GM12873 (cell line): ENCODE data around the gene BACE1.

ENCODE experiments used
- TF ChIP-seq, protein P1 (sequence below): IDR thresholded peaks from 2 replicates; pipeline ENCODE4 v1.5.1; 2012; ENCODE audit warnings: low read depth, mild to moderate bottlenecking, moderate library complexity, low read length, control low read depth; ENCODE audit not compliant: insufficient read depth; ENCODE audit errors: missing control alignments

Gene BACE1

DNA sequence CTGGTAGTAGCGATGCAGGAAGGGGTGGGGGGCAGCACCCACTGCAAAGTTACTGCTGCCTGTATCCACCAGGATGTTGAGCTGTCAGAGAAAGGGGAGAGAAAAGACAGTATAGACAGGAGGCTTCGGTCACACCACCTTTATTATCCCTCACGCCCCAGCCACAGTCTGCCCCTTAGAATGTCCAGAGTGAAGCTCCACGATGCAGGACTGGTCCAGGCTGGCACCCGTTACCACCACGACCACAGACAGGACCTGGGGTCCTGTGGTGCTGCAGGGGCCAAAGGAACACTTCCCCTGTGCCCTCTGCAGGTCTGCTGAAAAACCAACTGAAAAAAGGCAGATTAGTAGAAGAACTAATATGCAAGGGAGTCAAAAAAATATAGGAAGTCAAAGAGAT, 19.2 kb downstream of the BACE1 start:
- TF ChIP-seq, protein P1, sequence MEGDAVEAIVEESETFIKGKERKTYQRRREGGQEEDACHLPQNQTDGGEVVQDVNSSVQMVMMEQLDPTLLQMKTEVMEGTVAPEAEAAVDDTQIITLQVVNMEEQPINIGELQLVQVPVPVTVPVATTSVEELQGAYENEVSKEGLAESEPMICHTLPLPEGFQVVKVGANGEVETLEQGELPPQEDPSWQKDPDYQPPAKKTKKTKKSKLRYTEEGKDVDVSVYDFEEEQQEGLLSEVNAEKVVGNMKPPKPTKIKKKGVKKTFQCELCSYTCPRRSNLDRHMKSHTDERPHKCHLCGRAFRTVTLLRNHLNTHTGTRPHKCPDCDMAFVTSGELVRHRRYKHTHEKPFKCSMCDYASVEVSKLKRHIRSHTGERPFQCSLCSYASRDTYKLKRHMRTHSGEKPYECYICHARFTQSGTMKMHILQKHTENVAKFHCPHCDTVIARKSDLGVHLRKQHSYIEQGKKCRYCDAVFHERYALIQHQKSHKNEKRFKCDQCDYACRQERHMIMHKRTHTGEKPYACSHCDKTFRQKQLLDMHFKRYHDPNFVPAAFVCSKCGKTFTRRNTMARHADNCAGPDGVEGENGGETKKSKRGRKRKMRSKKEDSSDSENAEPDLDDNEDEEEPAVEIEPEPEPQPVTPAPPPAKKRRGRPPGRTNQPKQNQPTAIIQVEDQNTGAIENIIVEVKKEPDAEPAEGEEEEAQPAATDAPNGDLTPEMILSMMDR = no peak

GRCh38 chr11:117295438-117296137, 20.5 kb downstream of the BACE1 start:
- TF ChIP-seq, protein P1 = no peak

GRCh38 chr11:117292616-117293015, 23.4 kb downstream of the BACE1 start:
- TF ChIP-seq, protein P1 = no peak

DNA sequence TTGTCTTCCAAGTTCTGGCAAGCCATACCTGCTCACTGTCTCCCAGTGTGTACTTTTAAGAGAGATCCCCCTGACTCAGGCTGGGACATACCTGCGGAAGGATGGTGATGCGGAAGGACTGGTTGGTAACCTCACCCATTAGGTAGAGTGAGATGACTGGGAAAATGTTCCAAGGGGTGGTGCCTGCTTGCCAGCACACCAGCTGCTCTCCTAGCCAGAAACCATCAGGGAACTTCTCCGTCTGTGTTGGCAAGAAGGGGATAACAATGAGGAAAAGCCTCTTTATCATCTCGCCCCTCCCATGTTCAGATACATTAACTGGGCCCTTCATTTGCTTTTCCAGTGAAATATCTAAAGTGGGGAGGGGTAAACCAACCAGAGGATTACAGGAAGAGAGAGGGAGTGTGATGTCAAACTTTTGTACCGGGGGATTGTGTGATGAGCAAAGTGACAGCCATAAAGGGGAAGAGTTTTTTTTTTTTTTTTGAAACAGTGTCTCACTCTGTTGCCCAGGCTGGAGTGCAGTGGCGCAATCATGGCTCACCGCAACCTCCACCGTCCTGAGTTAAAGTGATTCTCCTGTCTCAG, 25.2 kb downstream of the BACE1 start, which contains the start of gene BACE1-AS:
BACE1-AS (plus strand) TSS at position 538 of the 588 bp plus-strand sequence.
- TF ChIP-seq, protein P1 = no peak

GRCh38 chr11:117289795-117290194, 26.3 kb downstream of the BACE1 start:
- TF ChIP-seq, protein P1 = no peak

GRCh38 chr11:117287668-117288067, 28.4 kb downstream of the BACE1 start:
- TF ChIP-seq, protein P1 = no peak

DNA sequence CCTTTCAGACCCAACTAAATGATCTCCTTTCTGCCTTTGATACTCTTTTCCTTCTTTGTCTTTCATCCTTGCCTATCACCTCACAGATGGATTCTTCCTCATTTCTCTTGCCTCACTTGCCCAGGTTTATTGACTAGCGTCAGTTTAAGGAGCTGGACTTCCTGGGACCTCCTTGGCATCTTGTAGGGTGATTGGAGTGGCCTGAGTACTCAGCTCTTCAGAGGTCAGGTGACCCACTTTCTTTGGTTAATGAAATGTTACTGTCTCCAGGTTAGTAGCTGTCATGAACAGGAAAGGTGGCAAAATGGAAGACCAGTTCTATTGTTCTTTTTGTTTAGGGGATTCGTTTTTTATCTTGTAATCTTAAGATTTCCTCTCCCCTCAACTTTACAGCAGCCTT, 29.5 kb downstream of the BACE1 start:
- TF ChIP-seq, protein P1 = no peak
